ENCODE measurements around the gene GORAB.

Gene GORAB

GRCh38 chr1:170592591-170593111, 60.7 kb downstream of the GORAB start:
- no peak for DNase-seq (ENCODE audit: low spot score)

GRCh38 chr1:170593173-170594011, 61.4 kb downstream of the GORAB start:
- DNase-seq (ENCODE audit: low spot score): no peak

- no peak for DNase-seq (ENCODE audit: low spot score)
Measured at GRCh38 chr1:170594066-170594626, 62.2 kb downstream of the GORAB start.

- DNase-seq (ENCODE audit: low spot score): no peak
Measured at GRCh38 chr1:170596701-170597100, 64.7 kb downstream of the GORAB start.

GRCh38 chr1:170598618-170599017, 66.7 kb downstream of the GORAB start:
- DNase-seq (ENCODE audit: low spot score): no peak

- DNase-seq (ENCODE audit: low spot score): no peak
Measured at GRCh38 chr1:170599033-170599432, 67.1 kb downstream of the GORAB start.

- DNase-seq (ENCODE audit: low spot score): no peak
Measured at GRCh38 chr1:170601866-170602265, 69.9 kb downstream of the GORAB start.

All from left forelimb (tissue), 1 donor.